GM23338 (cell line): ENCODE results near the gene NDUFS2. TPM values are rescaled to one million over a fixed set of nuclear protein-coding genes. Genes with fewer than 3 reads are reported as not detected.

Experiments used
- ATAC-seq: fragments of 200-7000 bp; cut with Tn5 transposase; 3 replicates; pipeline ENCODE4 v1.9.1; 2020
- DNase-seq: peaks from one replicate; pipeline ENCODE4 v3.0.0-alpha.2; 2015; ENCODE audit warnings: low spot score
- H2AFZ ChIP-seq: fragments of 200-600 bp; sonication (generic); 2 replicates; pipeline ENCODE4 v1.8.0; 2016; ENCODE audit warnings: antibody characterized with exemption, mild to moderate bottlenecking, moderate library complexity
- H3F3A ChIP-seq: fragments of 200-600 bp; sonication (generic); replicated peaks from 2 replicates; pipeline ENCODE4 v1.8.0; 2017; ENCODE audit warnings: antibody characterized with exemption, mixed run types, low read depth
- H3K27ac ChIP-seq: fragments of 200-600 bp; sonication (generic); 2 replicates; pipeline ENCODE4 v1.6.1; 2016; ENCODE audit warnings: low read depth
- H3K27me3 ChIP-seq: fragments of 200-600 bp; sonication (generic); 2 replicates; pipeline ENCODE4 v1.8.0; 2016; ENCODE audit warnings: mild to moderate bottlenecking, mixed run types, moderate library complexity; ENCODE audit not compliant: insufficient read depth
- H3K36me3 ChIP-seq: fragments of 200-600 bp; sonication (generic); 2 replicates; pipeline ENCODE4 v1.8.0; 2016; ENCODE audit warnings: mild to moderate bottlenecking; ENCODE audit not compliant: insufficient read depth
- H3K4me1 ChIP-seq: fragments of 200-600 bp; sonication (generic); 2 replicates; pipeline ENCODE4 v1.8.0; 2016; ENCODE audit warnings: mild to moderate bottlenecking, moderate library complexity; ENCODE audit not compliant: insufficient read depth
- H3K4me2 ChIP-seq: fragments of 200-600 bp; sonication (generic); 2 replicates; pipeline ENCODE4 v1.7.1; 2017; ENCODE audit warnings: mixed run types
- H3K4me3 ChIP-seq: fragments of 200-600 bp; sonication (generic); 2 replicates; pipeline ENCODE4 v1.6.1; 2016; ENCODE audit warnings: mixed run types
- H3K79me2 ChIP-seq: fragments of 200-600 bp; sonication (generic); replicated peaks from 2 replicates; pipeline ENCODE4 v1.8.0; 2017; ENCODE audit warnings: mild to moderate bottlenecking; ENCODE audit not compliant: insufficient read depth
- H3K9me2 ChIP-seq: fragments of 200-600 bp; sonication (generic); 2 replicates; pipeline ENCODE4 v1.8.0; 2017; ENCODE audit not compliant: insufficient read depth
- H4K20me1 ChIP-seq: fragments of 200-600 bp; sonication (generic); replicated peaks from 2 replicates; pipeline ENCODE4 v1.8.0; 2017; ENCODE audit warnings: mild to moderate bottlenecking; ENCODE audit not compliant: insufficient read depth
- H3K27ac Mint-ChIP-seq: 2 replicates; pipeline ENCODE4 v1.8.0; 2020; ENCODE audit warnings: inconsistent platforms, mild to moderate bottlenecking, moderate library complexity, mixed read lengths
- H3K27me3 Mint-ChIP-seq: 3 replicates; pipeline ENCODE4 v1.8.0; 2022; ENCODE audit warnings: low read depth, mild to moderate bottlenecking, moderate library complexity, mixed read lengths, inconsistent platforms; ENCODE audit not compliant: insufficient read depth, poor library complexity
- H3K36me3 Mint-ChIP-seq: 3 replicates; pipeline ENCODE4 v1.8.0; 2021; ENCODE audit warnings: low read depth, mild to moderate bottlenecking, inconsistent platforms, moderate library complexity, mixed read lengths
- H3K4me1 Mint-ChIP-seq: 3 replicates; pipeline ENCODE4 v1.8.0; 2020; ENCODE audit warnings: mild to moderate bottlenecking, inconsistent platforms, mixed read lengths
- H3K4me3 Mint-ChIP-seq: 3 replicates; pipeline ENCODE4 v1.8.0; 2021; ENCODE audit warnings: moderate library complexity, mild to moderate bottlenecking, inconsistent platforms, mixed read lengths
- H3K9me3 Mint-ChIP-seq: 3 replicates; pipeline ENCODE4 v1.8.0; 2020; ENCODE audit warnings: moderate library complexity, mild to moderate bottlenecking, inconsistent platforms, mixed read lengths
- CREB1 ChIP-seq: fragments of 250-450 bp; sonication (Bioruptor Pico); IDR thresholded peaks from 2 replicates; pipeline ENCODE4 v1.5.0; 2020; ENCODE audit warnings: low read depth, mild to moderate bottlenecking, moderate library complexity
- CTCF ChIP-seq, 2 experiments: fragments of 200-600 bp in 1 of 2; sonication (generic) in 1 of 2; conservative IDR thresholded peaks; 2 replicates each; pipeline versions ENCODE4 v1.5.1 to v1.6.1; 2016 to 2017; ENCODE audit warnings: antibody characterized with exemption in 2 of 2, low read depth in 2 of 2, mild to moderate bottlenecking in 2 of 2, moderate library complexity in 1 of 2
- ETS1 ChIP-seq: IDR thresholded peaks from 2 replicates; pipeline ENCODE4 v1.6.1; 2016; ENCODE audit warnings: antibody characterized with exemption
- EZH2 ChIP-seq: fragments of 200-600 bp; sonication (generic); IDR thresholded peaks from one replicate; pipeline ENCODE4 v1.8.0; 2017; ENCODE audit warnings: antibody characterized with exemption, mild to moderate bottlenecking, low read depth; ENCODE audit not compliant: unreplicated experiment
- EZH2phosphoT487 ChIP-seq: fragments of 200-600 bp; sonication (generic); IDR thresholded peaks from one replicate; pipeline ENCODE4 v1.8.1; 2018; ENCODE audit warnings: antibody characterized with exemption; ENCODE audit not compliant: unreplicated experiment
- JUNB ChIP-seq: IDR thresholded peaks from one replicate; pipeline ENCODE4 v1.6.1; 2016; ENCODE audit warnings: antibody characterized with exemption; ENCODE audit not compliant: unreplicated experiment
- NANOG ChIP-seq: IDR thresholded peaks from 2 replicates; pipeline ENCODE4 v1.6.1; 2016; ENCODE audit warnings: antibody characterized with exemption, borderline replicate concordance
- POLR2AphosphoS5 ChIP-seq: IDR thresholded peaks from 2 replicates; pipeline ENCODE4 v1.6.1; 2016; ENCODE audit warnings: antibody characterized with exemption, low read depth
- REST ChIP-seq: IDR thresholded peaks from one replicate; pipeline ENCODE4 v1.6.1; 2018; ENCODE audit warnings: antibody characterized with exemption; ENCODE audit not compliant: unreplicated experiment
- STAT1 ChIP-seq: IDR thresholded peaks from one replicate; pipeline ENCODE4 v1.6.1; 2016; ENCODE audit warnings: antibody characterized with exemption; ENCODE audit not compliant: unreplicated experiment
- ZNF114 ChIP-seq: fragments of 250-450 bp; sonication (Bioruptor Pico); IDR thresholded peaks from 2 replicates; pipeline ENCODE4 v1.5.0; 2020; ENCODE audit warnings: mild to moderate bottlenecking, moderate library complexity
- ZNF331 ChIP-seq: fragments of 250-450 bp; sonication (Bioruptor Pico); IDR thresholded peaks from 2 replicates; pipeline ENCODE4 v1.5.0; 2020; ENCODE audit warnings: low read depth, mild to moderate bottlenecking, moderate library complexity
- polyA plus RNA-seq: library from polyadenylated mRNA; unstranded; fragments of >200 nt; fragmentation: Nextera tagmentation; extraction: Ambion mirVana; gene quantifications from 2 replicates; pipeline ENCODE4 v1.2.1, GENCODE V29; 2016
- total RNA-seq: library from RNA; depleted of rRNA; stranded (reverse); fragments of >200 nt; shearing (Covaris generic); gene quantifications from 2 replicates; pipeline ENCODE4 v1.2.3, GENCODE V29; 2014

Gene NDUFS2
- total and polyA plus RNA-seq, 2 experiments from 2014 or later: 56.7 to 131 TPM

GRCh38 chr1:161233102-161233501 is 30.9 kb downstream of the NDUFS2 start (continued):
- no peak for TF ChIP-seq ZNF114 (CRISPR knock-in tag)
- TF ChIP-seq STAT1: no peak
- TF ChIP-seq CREB1 (CRISPR knock-in tag): no peak
- TF ChIP-seq EZH2phosphoT487: no peak

- no peak for ATAC-seq
- no peak for DNase-seq
- Mint-ChIP-seq H3K4me1 (no peaks in the 10 kb centered on the region), H3K27ac (no peak overlapping the region), H3K9me3 (no peaks in the 10 kb centered on the region), H3K27me3 (peaks cover 4% of the 10 kb centered on the region), H3K36me3 (no peaks in the 10 kb centered on the region; the same call in 2 of the 3 replicates), H3K4me3 (no peak overlapping the region)
- no peaks in the 10 kb centered on the region for H3K79me2 ChIP-seq
- no peak overlapping the region for H3K4me3 ChIP-seq
- no peak overlapping the region for H3K4me2 ChIP-seq
- H4K20me1 ChIP-seq: no peaks in the 10 kb centered on the region
- no peak overlapping the region for H3K27ac ChIP-seq
- no peaks in the 10 kb centered on the region for H3K9me2 ChIP-seq
- H3K4me1 ChIP-seq: no peaks in the 10 kb centered on the region
- no peaks in the 10 kb centered on the region for H3K36me3 ChIP-seq
- 0 out of 2 replicates have a peak, but pooled peaks cover 6% of the 10 kb centered on the region for H3F3A ChIP-seq
- no peaks in the 10 kb centered on the region for H3K27me3 ChIP-seq
- no peak overlapping the region for H2AFZ ChIP-seq
- TF ChIP-seq CTCF (conservative IDR thresholded peaks at IDR 0.05; ENCODE audit: low read depth in 2 of 2) (no peak), JUNB (no peak), NANOG (no peak), REST (no peak), CREB1 (CRISPR knock-in tag) (no peak), STAT1 (no peak), ZNF114 (CRISPR knock-in tag) (no peak), ZNF331 (no peak), EZH2 (no peak), POLR2AphosphoS5 (no peak), ETS1 (no peak)
Measured at GRCh38 chr1:161235957-161236775, 34.0 kb downstream of the NDUFS2 start.
